Progenitor cell of endocrine pancreas (in vitro differentiated cells): Measurements from ENCODE around the gene FXR2. TPM values are rescaled to one million over a fixed set of nuclear protein-coding genes. Genes with fewer than 3 reads are reported as not detected.

Experiments
- DNase-seq: peaks from one replicate; pipeline ENCODE4 v3.0.0; 2021; ENCODE audit warnings: low spot score; ENCODE audit not compliant: unreplicated experiment
- H3K27ac Mint-ChIP-seq: 2 replicates; pipeline ENCODE4 v1.8.0; 2021; ENCODE audit warnings: mild to moderate bottlenecking, moderate library complexity, mixed read lengths
- H3K27me3 Mint-ChIP-seq: 2 replicates; pipeline ENCODE4 v1.8.0; 2021; ENCODE audit warnings: mixed read lengths
- H3K36me3 Mint-ChIP-seq: 2 replicates; pipeline ENCODE4 v1.8.0; 2022; ENCODE audit warnings: mixed read lengths; ENCODE audit not compliant: insufficient read depth
- H3K4me1 Mint-ChIP-seq: 2 replicates; pipeline ENCODE4 v1.8.0; 2021; ENCODE audit warnings: low read depth, mixed read lengths
- H3K4me3 Mint-ChIP-seq: 2 replicates; pipeline ENCODE4 v1.8.0; 2021; ENCODE audit warnings: low read depth, mild to moderate bottlenecking, moderate library complexity, mixed read lengths
- H3K9me3 Mint-ChIP-seq: 2 replicates; pipeline ENCODE4 v1.8.0; 2021; ENCODE audit warnings: low read depth, mixed read lengths
- total RNA-seq: library from RNA; stranded (reverse); gene quantifications from 2 replicates; pipeline ENCODE4 v1.2.1, GENCODE V29; 2021
- TF ChIP-seq, protein P1 (sequence below): fragments of 200-600 bp; sonication (generic); IDR thresholded peaks from one replicate; pipeline ENCODE4 v1.5.0; 2021; ENCODE audit warnings: antibody characterized with exemption, mild to moderate bottlenecking; ENCODE audit not compliant: unreplicated experiment

Gene FXR2
- total RNA-seq, 1 donor from 2014 or later = 53.6 TPM

DNA sequence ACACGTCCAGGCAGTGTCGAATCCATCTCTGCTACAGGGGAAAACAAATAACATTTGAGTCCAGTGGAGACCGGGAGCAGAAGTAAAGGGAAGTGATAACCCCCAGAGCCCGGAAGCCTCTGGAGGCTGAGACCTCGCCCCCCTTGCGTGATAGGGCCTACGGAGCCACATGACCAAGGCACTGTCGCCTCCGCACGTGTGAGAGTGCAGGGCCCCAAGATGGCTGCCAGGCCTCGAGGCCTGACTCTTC is 42.4 kb downstream of the FXR2 start:
- TF ChIP-seq, protein P1, sequence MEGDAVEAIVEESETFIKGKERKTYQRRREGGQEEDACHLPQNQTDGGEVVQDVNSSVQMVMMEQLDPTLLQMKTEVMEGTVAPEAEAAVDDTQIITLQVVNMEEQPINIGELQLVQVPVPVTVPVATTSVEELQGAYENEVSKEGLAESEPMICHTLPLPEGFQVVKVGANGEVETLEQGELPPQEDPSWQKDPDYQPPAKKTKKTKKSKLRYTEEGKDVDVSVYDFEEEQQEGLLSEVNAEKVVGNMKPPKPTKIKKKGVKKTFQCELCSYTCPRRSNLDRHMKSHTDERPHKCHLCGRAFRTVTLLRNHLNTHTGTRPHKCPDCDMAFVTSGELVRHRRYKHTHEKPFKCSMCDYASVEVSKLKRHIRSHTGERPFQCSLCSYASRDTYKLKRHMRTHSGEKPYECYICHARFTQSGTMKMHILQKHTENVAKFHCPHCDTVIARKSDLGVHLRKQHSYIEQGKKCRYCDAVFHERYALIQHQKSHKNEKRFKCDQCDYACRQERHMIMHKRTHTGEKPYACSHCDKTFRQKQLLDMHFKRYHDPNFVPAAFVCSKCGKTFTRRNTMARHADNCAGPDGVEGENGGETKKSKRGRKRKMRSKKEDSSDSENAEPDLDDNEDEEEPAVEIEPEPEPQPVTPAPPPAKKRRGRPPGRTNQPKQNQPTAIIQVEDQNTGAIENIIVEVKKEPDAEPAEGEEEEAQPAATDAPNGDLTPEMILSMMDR = no peak
- H3K36me3 Mint-ChIP-seq = peaks cover 43% of the 10 kb centered on the region
- no peaks in the 10 kb centered on the region for H3K9me3 Mint-ChIP-seq
- H3K4me3 Mint-ChIP-seq = peak overlapping the region; percentile 98
- H3K27ac Mint-ChIP-seq = peak overlapping the region; percentile 97
- DNase-seq = no peak
- H3K27me3 Mint-ChIP-seq = no peaks in the 10 kb centered on the region
- peaks cover 21% of the 10 kb centered on the region for H3K4me1 Mint-ChIP-seq

DNA sequence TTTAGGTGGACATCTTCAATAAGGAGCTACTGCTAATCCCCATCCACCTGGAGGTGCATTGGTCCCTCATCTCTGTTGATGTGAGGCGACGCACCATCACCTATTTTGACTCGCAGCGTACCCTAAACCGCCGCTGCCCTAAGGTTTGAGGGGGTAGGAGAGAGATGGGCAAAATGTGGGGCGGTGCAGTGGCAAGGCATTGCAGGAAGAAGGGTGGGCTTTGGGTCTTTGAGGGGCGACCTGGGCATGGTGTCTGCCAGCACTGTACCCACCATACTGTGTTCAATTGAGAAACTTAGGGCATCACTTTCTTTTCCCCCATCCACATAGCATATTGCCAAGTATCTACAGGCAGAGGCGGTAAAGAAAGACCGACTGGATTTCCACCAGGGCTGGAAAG is 44.3 kb downstream of the FXR2 start:
- TF ChIP-seq, protein P1 = no peak
- H3K27me3 Mint-ChIP-seq = no peaks in the 10 kb centered on the region
- H3K27ac Mint-ChIP-seq = peak overlapping the region; percentile 62
- H3K4me3 Mint-ChIP-seq = no peak overlapping the region
- DNase-seq = no peak
- peaks cover 30% of the 10 kb centered on the region for H3K36me3 Mint-ChIP-seq
- H3K4me1 Mint-ChIP-seq = peaks cover 17% of the 10 kb centered on the region
- no peaks in the 10 kb centered on the region for H3K9me3 Mint-ChIP-seq

DNA sequence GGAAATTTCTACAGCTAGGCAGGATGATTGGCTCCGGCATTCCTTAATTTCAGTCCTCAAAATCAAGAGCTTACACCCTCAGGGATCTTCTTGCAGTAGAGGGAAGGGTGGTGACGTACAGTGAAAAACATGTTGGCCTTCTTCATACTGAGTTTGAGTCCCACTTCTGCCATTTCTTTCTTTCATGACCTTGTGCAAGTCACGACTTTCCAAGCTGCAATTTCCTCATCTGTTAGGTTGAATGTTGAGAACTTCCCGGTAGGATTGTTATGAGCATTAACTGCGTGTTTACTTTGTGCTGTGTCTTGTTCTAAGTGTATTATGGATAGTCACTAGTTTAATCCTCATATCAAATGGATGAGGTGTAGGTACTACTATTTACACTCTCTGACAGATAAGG is 45.1 kb downstream of the FXR2 start:
- H3K4me1 Mint-ChIP-seq = peaks cover 12% of the 10 kb centered on the region
- no peak overlapping the region for H3K4me3 Mint-ChIP-seq
- H3K36me3 Mint-ChIP-seq = peaks cover 23% of the 10 kb centered on the region
- TF ChIP-seq, protein P1 = no peak
- no peak for DNase-seq
- no peak overlapping the region for H3K27ac Mint-ChIP-seq
- H3K9me3 Mint-ChIP-seq = no peaks in the 10 kb centered on the region
- no peaks in the 10 kb centered on the region for H3K27me3 Mint-ChIP-seq

DNA sequence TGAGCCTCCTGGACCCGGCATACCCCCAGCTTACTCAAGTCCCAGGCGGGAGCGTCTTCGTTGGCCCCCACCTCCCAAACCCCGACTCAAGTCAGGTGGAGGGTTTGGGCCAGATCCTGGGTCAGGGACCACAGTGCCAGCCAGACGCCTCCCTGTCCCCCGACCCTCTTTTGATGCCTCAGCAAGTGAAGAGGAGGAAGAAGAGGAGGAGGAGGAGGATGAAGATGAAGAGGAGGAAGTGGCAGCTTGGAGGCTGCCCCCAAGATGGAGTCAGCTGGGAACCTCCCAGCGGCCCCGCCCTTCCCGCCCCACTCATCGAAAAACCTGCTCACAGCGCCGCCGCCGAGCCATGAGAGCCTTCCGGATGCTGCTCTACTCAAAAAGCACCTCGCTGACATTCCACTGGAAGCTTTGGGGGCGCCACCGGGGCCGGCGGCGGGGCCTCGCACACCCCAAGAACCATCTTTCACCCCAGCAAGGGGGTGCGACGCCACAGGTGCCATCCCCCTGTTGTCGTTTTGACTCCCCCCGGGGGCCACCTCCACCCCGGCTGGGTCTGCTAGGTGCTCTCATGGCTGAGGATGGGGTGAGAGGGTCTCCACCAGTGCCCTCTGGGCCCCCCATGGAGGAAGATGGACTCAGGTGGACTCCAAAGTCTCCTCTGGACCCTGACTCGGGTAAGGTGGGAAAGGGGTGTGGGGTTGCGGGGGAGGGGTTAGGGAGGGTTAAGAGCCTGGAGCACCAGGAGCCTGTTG is 51.4 kb downstream of the FXR2 start:
- Mint-ChIP-seq H3K27ac (peak overlapping the region; percentile 95), H3K4me3 (peak overlapping the region; percentile 89), H3K27me3 (no peaks in the 10 kb centered on the region), H3K9me3 (no peaks in the 10 kb centered on the region), H3K36me3 (peaks cover 7% of the 10 kb centered on the region), H3K4me1 (peaks cover 20% of the 10 kb centered on the region)
- DNase-seq = no peak
- TF ChIP-seq, protein P1 = no peak

DNA sequence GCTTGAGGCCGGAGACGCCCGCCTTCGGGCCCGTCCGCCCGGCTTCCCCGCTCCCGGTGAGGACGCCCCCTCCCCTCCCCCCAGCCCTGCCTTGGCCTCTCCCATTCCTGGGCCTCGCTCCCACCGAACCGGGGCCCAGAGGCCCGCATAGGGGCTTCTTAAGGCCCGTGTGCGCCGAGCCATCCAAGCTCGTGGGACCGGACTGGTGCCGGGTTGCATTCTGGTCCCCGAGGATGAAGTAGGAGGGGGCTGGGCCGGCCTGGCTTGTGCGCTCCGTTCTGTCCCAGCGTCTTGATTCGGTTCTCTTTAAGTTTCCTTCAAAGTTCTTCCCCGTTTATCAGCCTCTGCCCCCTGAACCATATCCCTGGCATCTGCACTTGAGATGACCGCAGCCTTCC is 52.5 kb downstream of the FXR2 start:
- Mint-ChIP-seq H3K4me1 (peaks cover 25% of the 10 kb centered on the region), H3K36me3 (peaks cover 3% of the 10 kb centered on the region), H3K9me3 (no peaks in the 10 kb centered on the region), H3K27me3 (no peaks in the 10 kb centered on the region), H3K27ac (peak overlapping the region; percentile 95), H3K4me3 (peak overlapping the region; percentile 89)
- no peak for DNase-seq
- TF ChIP-seq, protein P1 = no peak
